Esophagus muscularis mucosa (tissue), 4 donors: ENCODE measurements around the gene APOBEC3A. TPM values are rescaled to one million over a fixed set of nuclear protein-coding genes. Genes with fewer than 3 reads are reported as not detected.
"Not testable (repeated sequence)": the region's sequence is repeated elsewhere in the genome, so short reads cannot be mapped to it uniquely, and the experiment has no call there.

Experiments used
- DNase-seq: peaks from one replicate; pipeline ENCODE4 v3.0.0-alpha.2; 2017; ENCODE audit errors: extremely low spot score
- H3K27ac ChIP-seq, 4 donors: fragments of 200-600 bp; sonication (generic); replicated peaks in 1 of 4; 1 replicate in 3 of 4; 2 replicates in 1 of 4; pipeline ENCODE4 v1.5.1; 2016 to 2019; ENCODE audit warnings: mild to moderate bottlenecking in 1 of 4
- H3K27me3 ChIP-seq, 4 donors: fragments of 200-600 bp; sonication (generic); one replicate each; pipeline versions ENCODE4 v1.5.1 to v1.6.0; 2016 to 2019
- H3K36me3 ChIP-seq, 4 donors: fragments of 200-600 bp; sonication (generic); one replicate each; pipeline ENCODE4 v1.5.1; 2016 to 2019
- H3K4me1 ChIP-seq, 4 donors: fragments of 200-600 bp; sonication (generic); one replicate each; pipeline ENCODE4 v1.5.1; 2016 to 2019
- H3K4me3 ChIP-seq, 4 donors: fragments of 200-600 bp; sonication (generic); 1 replicate in 2 of 4; 2 replicates in 2 of 4; pipeline ENCODE4 v1.5.1; 2016 to 2019; ENCODE audit warnings: mild to moderate bottlenecking in 4 of 4, moderate library complexity in 1 of 4
- H3K9me3 ChIP-seq, 4 donors: fragments of 200-600 bp; sonication (generic); 1 replicate in 3 of 4; 2 replicates in 1 of 4; pipeline ENCODE4 v1.5.1; 2016 to 2019
- CTCF ChIP-seq, 3 experiments: fragments of 200-600 bp in 2 of 3; fragments of 450-650 bp in 1 of 3; sonication (generic) in 2 of 3; IDR thresholded peaks; one replicate each; pipeline ENCODE4 v1.5.1; 2017 to 2019; ENCODE audit warnings: antibody characterized with exemption in 3 of 3, mild to moderate bottlenecking in 2 of 3, moderate library complexity in 1 of 3
- EP300 ChIP-seq: sonication (generic); formaldehyde crosslinking; IDR thresholded peaks from one replicate; pipeline ENCODE4 v1.6.1; 2017; ENCODE audit warnings: antibody characterized with exemption
- POLR2A ChIP-seq: fragments of 450-650 bp; IDR thresholded peaks from one replicate; pipeline ENCODE4 v1.6.1; 2017; ENCODE audit warnings: antibody characterized with exemption, moderate library complexity, mild to moderate bottlenecking, low read depth
- POLR2AphosphoS5 ChIP-seq, 2 donors: sonication (generic); formaldehyde crosslinking; IDR thresholded peaks; one replicate each; pipeline ENCODE4 v1.6.1; 2017; ENCODE audit warnings: antibody characterized with exemption in 2 of 2
- WGBS: methylation state at CpG from one replicate; pipeline ENCODE4 v1.1.5; 2018; 5-methylcytosine and 5-hydroxymethylcytosine counted together
- intact Hi-C: fragments of 100-400 bp; cut with DNase I; formaldehyde crosslinking; loops from one replicate; pipeline ENCODE4 v1.15.1; 2023
- total RNA-seq, 4 donors: library from RNA; depleted of rRNA; stranded (reverse); fragments of >200 nt; gene quantifications; one replicate each; pipeline versions ENCODE4 v1.1.0 to v1.2.1, GENCODE V29; 2016

The APOBEC3A gene
- total RNA-seq, 4 donors from 2014 or later, result 0.58 to 8.0 TPM; not detected in 2

DNA sequence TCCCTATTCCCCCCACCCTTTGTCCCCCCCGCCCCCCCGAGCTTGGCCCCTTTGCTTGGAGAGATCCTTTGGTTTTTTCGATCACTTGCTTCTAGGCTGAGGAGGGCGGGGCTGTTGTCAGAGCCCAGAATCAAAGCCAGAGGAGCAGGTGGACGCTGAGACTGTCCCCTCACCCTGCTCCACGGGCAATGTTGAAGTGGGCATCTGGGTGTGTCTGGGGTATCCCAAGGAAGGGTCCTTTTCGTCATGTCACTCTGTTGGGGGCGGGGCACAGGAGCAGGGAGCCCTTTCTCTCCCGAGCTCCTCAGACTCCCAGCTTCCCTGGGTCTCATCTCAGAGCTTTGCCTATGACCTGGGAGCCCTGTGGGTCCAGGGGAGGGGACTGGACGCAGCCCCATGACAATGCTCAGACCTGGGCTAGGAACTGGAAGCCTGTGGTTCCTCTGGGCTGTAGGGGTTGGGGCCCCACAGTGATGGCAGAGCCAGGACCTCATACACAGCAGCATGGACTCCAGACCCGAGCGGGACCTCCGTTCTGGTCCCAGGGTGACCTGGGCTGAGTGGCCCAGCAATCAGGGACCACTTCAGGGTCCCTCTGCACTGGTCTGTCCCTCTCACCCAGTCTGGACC lies 2.9 kb upstream of the APOBEC3A start:
- no peaks in the 10 kb centered on the region for H3K9me3 ChIP-seq
- H3K27me3 ChIP-seq, result peaks cover 0 to 4% (median 0%) of the 10 kb centered on the region in 4 donors
- no peak overlapping the region for H3K4me3 ChIP-seq
- no peaks in the 10 kb centered on the region for H3K36me3 ChIP-seq
- TF ChIP-seq CTCF (IDR thresholded peaks at IDR 0.05), result no peak
- no peak for TF ChIP-seq POLR2AphosphoS5 (IDR thresholded peaks at IDR 0.05)
- no peak for TF ChIP-seq EP300
- no peak for TF ChIP-seq POLR2A
- WGBS, result 94% methylated on average over 9 of the region's 13 CpGs
- no peaks in the 10 kb centered on the region for H3K4me1 ChIP-seq
- no peak for DNase-seq
- intact Hi-C loops, result no loop called here
- H3K27ac ChIP-seq, result no peak overlapping the region

- no peak overlapping the region for H3K27ac ChIP-seq
- H3K4me3 ChIP-seq, result no peak overlapping the region
- intact Hi-C loops, result no loop called here
- peaks cover 0 to 4% (median 0%) of the 10 kb centered on the region in 4 donors for H3K27me3 ChIP-seq
- no peak for DNase-seq
- no peak for TF ChIP-seq EP300
- H3K4me1 ChIP-seq, result no peaks in the 10 kb centered on the region
- H3K36me3 ChIP-seq, result no peaks in the 10 kb centered on the region
- 88% methylated on average over 4 of the region's 5 CpGs for WGBS
- H3K9me3 ChIP-seq, result no peaks in the 10 kb centered on the region
Measured at GRCh38 chr22:38955250-38955905, 2.0 kb upstream of the APOBEC3A start.

GRCh38 chr22:38955926-38956325 lies 1.5 kb upstream of the APOBEC3A start:
- Histone ChIP-seq H3K27ac (no peak overlapping the region), H3K27me3 (peaks cover 0 to 4% (median 0%) of the 10 kb centered on the region in 4 donors), H3K9me3 (no peaks in the 10 kb centered on the region), H3K4me3 (no peak overlapping the region), H3K36me3 (no peaks in the 10 kb centered on the region), H3K4me1 (no peaks in the 10 kb centered on the region)
- intact Hi-C loops, result no loop called here
- no peak for TF ChIP-seq POLR2AphosphoS5 (IDR thresholded peaks at IDR 0.05)
- no peak for TF ChIP-seq EP300
- 86% methylated on average over 3 of the region's 3 CpGs for WGBS
- no peak for DNase-seq

DNA sequence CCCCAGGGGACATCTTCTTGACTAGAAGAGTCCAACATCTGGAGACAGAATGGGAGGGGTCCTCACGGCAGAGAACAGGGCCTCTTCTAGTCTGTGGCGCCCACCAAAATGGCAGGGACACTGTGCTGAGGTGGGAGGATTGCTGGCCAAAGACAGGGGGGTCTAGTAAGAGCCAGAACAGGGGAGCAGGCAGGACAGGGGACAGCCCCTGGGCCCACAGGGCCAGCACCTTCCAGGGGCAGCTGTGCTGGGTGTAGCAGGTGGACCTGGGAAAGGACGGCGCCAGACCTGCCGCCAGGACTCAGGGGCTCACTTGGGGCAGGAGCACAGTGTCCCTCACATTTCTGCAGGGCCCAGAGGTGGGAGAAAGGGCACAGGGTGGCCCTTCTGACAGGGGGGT lies 858 bp upstream of the APOBEC3A start:
- 86% methylated on average over 2 of the region's 5 CpGs for WGBS
- intact Hi-C loops, result no loop called here

DNA sequence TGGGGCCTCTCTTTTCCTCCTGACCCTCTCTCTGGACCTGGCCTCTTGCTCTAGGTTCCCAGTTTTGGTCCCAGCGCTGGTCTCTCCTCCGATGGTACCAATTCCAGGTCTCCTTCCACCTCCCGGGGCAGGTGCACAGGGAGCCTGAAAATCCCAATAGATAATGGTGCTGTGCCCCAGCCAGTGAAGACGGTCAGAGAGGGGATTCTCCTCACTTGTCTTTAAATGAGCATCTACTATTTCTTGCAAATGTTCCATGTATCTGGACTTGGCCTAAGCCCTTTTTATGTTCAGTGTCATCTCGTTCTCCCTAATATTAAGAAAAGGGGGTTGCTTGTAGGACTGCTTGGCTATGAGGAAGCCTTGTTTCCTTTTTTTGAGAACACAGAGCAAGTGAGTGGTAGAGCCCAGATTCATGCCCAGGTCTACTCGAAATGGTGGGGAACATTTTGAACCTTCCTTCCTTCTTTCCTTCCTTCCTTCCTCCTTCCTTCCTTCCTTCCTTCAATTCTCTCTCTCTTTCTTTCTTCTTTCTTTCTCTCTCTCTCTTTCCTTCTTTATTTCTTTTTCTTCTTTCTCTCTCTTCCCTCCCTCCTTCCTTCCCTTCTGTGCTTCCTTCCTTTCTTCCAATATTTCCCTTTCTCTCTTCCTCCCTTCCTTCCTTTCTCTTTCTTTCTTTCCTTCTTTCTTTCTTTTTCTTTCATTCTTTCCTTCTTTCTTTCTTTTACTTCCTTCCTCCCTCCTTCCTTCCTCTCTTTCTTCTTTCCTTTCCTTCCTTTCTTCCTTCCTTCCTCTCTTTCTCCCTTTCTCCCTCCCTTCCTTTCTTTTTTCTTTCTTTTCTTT lies 620 bp downstream of the APOBEC3A start:
- Histone ChIP-seq H3K36me3 (no peaks in the 10 kb centered on the region), H3K4me3 (no peak overlapping the region), H3K9me3 (no peaks in the 10 kb centered on the region), H3K27ac (no peak overlapping the region), H3K4me1 (no peaks in the 10 kb centered on the region), H3K27me3 (peaks cover 0 to 4% (median 0%) of the 10 kb centered on the region in 4 donors)
- intact Hi-C loops, result no loop called here
- TF ChIP-seq EP300 (no peak), POLR2AphosphoS5 (IDR thresholded peaks at IDR 0.05) (no peak), POLR2A (no peak), CTCF (IDR thresholded peaks at IDR 0.05) (no peak)
- 80% methylated on average over 6 of the region's 6 CpGs for WGBS
- DNase-seq, result no peak

More for the DNA sequence above, 858 bp upstream of the APOBEC3A start:
- H3K27ac ChIP-seq, result no peak overlapping the region
- no peak for TF ChIP-seq POLR2AphosphoS5 (IDR thresholded peaks at IDR 0.05)
- no peak for TF ChIP-seq POLR2A
- no peak for TF ChIP-seq EP300
- no peak for TF ChIP-seq CTCF (IDR thresholded peaks at IDR 0.05)
- no peak overlapping the region for H3K4me3 ChIP-seq
- no peaks in the 10 kb centered on the region for H3K36me3 ChIP-seq
- H3K4me1 ChIP-seq, result no peaks in the 10 kb centered on the region
- no peak for DNase-seq
- no peaks in the 10 kb centered on the region for H3K9me3 ChIP-seq
- H3K27me3 ChIP-seq, result peaks cover 0 to 4% (median 0%) of the 10 kb centered on the region in 4 donors

GRCh38 chr22:38958651-38958943 lies 1.2 kb downstream of the APOBEC3A start:
- intact Hi-C loops, H3K27ac ChIP-seq, H3K4me1 ChIP-seq, DNase-seq, H3K36me3 ChIP-seq, H3K4me3 ChIP-seq, H3K27me3 ChIP-seq, H3K9me3 ChIP-seq: not testable (repeated sequence)
